H1 (cell line): Measurements from ENCODE around the gene EEF1AKMT1. TPM values are rescaled to one million over a fixed set of nuclear protein-coding genes. Genes with fewer than 3 reads are reported as not detected.

ENCODE experiments used
- CTCF ChIA-PET: fragments of 300-600 bp; sonication (Branson Sonifier 250); formaldehyde crosslinking; loops from one replicate; lab custom pipeline; 2021; ENCODE audit not compliant: partially characterized antibody; lab: Charles Lee
- POLR2A ChIA-PET: fragments of 300-600 bp; sonication (Branson Sonifier 250); formaldehyde crosslinking; loops from one replicate; lab custom pipeline; 2021; ENCODE audit warnings: inconsistent platforms; ENCODE audit not compliant: partially characterized antibody; lab: Charles Lee
- DNase-seq, 2 experiments: peaks; one replicate each; pipeline versions ENCODE4 v3.0.0 to v3.0.0-alpha.2; 2010 to 2022; ENCODE audit warnings: low spot score in 2 of 2, low read depth in 1 of 2, mixed read lengths in 1 of 2
- FAIRE-seq: peaks from 2 replicates; lab custom pipeline; 2011; peaks lifted over from hg19 to GRCh38; lab: Jason Lieb, UNC
- H2AFZ ChIP-seq: 2 replicates; pipeline ENCODE4 v1.8.1; 2012; ENCODE audit warnings: low read length, inconsistent platforms
- H2AK5ac ChIP-seq: 2 replicates; pipeline ENCODE4 v1.6.1; 2013; ENCODE audit warnings: low read depth, low read length
- H2BK120ac ChIP-seq: replicated peaks from 2 replicates; pipeline ENCODE3; 2013; ENCODE audit warnings: low read depth, low read length, inconsistent platforms
- H2BK12ac ChIP-seq: 2 replicates; pipeline ENCODE4 v1.6.1; 2013; ENCODE audit warnings: low read depth, low read length
- H2BK15ac ChIP-seq: 2 replicates; pipeline ENCODE4 v1.6.1; 2013; ENCODE audit warnings: low read length
- H2BK20ac ChIP-seq: 2 replicates; pipeline ENCODE4 v1.6.1; 2013; ENCODE audit warnings: low read length
- H2BK5ac ChIP-seq: 2 replicates; pipeline ENCODE4 v1.6.1; 2013; ENCODE audit warnings: low read depth, low read length
- H3K14ac ChIP-seq: 2 replicates; pipeline ENCODE4 v1.6.1; 2013; ENCODE audit warnings: inconsistent platforms; ENCODE audit not compliant: insufficient read length
- H3K18ac ChIP-seq: 2 replicates; pipeline ENCODE4 v1.6.1; 2013; ENCODE audit warnings: low read length; ENCODE audit errors: extremely low read depth
- H3K23ac ChIP-seq: 2 replicates; pipeline ENCODE4 v1.6.1; 2013; ENCODE audit warnings: inconsistent platforms; ENCODE audit not compliant: insufficient read length
- H3K23me2 ChIP-seq: 2 replicates; pipeline ENCODE4 v1.6.1; 2013; ENCODE audit warnings: low read depth, low read length
- H3K27ac ChIP-seq: 2 replicates; pipeline ENCODE4 v1.6.1; 2011; ENCODE audit warnings: low read depth, low read length, inconsistent platforms
- H3K27me3 ChIP-seq, 4 experiments: replicated peaks in 1 of 4; 1 replicate in 1 of 4; 2 replicates in 3 of 4; pipeline versions ENCODE4 v1.6.1 to v1.8.1; 2011 to 2013; ENCODE audit warnings: low read length in 3 of 4, mild to moderate bottlenecking in 3 of 4, inconsistent platforms in 2 of 4, mixed read lengths in 2 of 4, moderate library complexity in 1 of 4; ENCODE audit not compliant: control insufficient read depth in 3 of 4, insufficient read depth in 3 of 4; ENCODE audit errors: extremely low read depth in 1 of 4
- H3K36me3 ChIP-seq, 4 experiments: 2 replicates each; pipeline versions ENCODE4 v1.6.1 to v1.8.1; 2011 to 2013; ENCODE audit warnings: mild to moderate bottlenecking in 4 of 4, low read length in 3 of 4, moderate library complexity in 2 of 4, control low read depth in 1 of 4, inconsistent platforms in 1 of 4; ENCODE audit not compliant: insufficient read depth in 4 of 4, control insufficient read depth in 2 of 4
- H3K4ac ChIP-seq: replicated peaks from 2 replicates; pipeline ENCODE3; 2013; ENCODE audit warnings: low read length, low read depth, mixed read lengths, inconsistent platforms; ENCODE audit not compliant: insufficient read length
- H3K4me1 ChIP-seq, 4 experiments: replicated peaks in 1 of 4; 1 replicate in 1 of 4; 2 replicates in 3 of 4; pipeline versions ENCODE4 v1.6.1 to v1.8.1; 2011 to 2013; ENCODE audit warnings: low read length in 3 of 4, inconsistent platforms in 2 of 4, mixed read lengths in 1 of 4; ENCODE audit not compliant: insufficient read depth in 4 of 4, control insufficient read depth in 3 of 4
- H3K4me2 ChIP-seq, 2 experiments: 2 replicates each; pipeline versions ENCODE4 v1.6.1 to v1.8.1; 2011 to 2013; ENCODE audit warnings: low read depth in 2 of 2, low read length in 2 of 2, control low read depth in 1 of 2, inconsistent platforms in 1 of 2, mild to moderate bottlenecking in 1 of 2; ENCODE audit not compliant: insufficient read depth in 1 of 2
- H3K4me3 ChIP-seq, 4 experiments: fragments of 200-600, 300-600 bp in 1 of 4; sonication (generic), shearing (Covaris generic), sonication (Bioruptor Twin) in 1 of 4; 2 replicates each; pipeline versions ENCODE4 v1.5.1 to v1.8.1; 2011 to 2016; ENCODE audit warnings: low read length in 4 of 4, low read depth in 3 of 4, control low read depth in 2 of 4, inconsistent platforms in 2 of 4, mild to moderate bottlenecking in 2 of 4, mixed read lengths in 1 of 4, moderate library complexity in 1 of 4; ENCODE audit not compliant: insufficient read depth in 2 of 4; ENCODE audit errors: extremely low read depth in 1 of 4
- H3K56ac ChIP-seq: replicated peaks from 2 replicates; pipeline ENCODE3; 2013; ENCODE audit warnings: low read depth, mild to moderate bottlenecking, mixed read lengths, low read length, inconsistent platforms; ENCODE audit not compliant: insufficient read length
- H3K79me1 ChIP-seq: 2 replicates; pipeline ENCODE4 v1.6.1; 2013; ENCODE audit warnings: low read depth, low read length, control low read depth
- H3K79me2 ChIP-seq, 2 experiments: 2 replicates each; pipeline versions ENCODE4 v1.6.1 to v1.8.1; 2012 to 2013; ENCODE audit warnings: low read length in 2 of 2, mild to moderate bottlenecking in 2 of 2, inconsistent platforms in 1 of 2; ENCODE audit not compliant: insufficient read depth in 2 of 2, control insufficient read depth in 1 of 2
- H3K9ac ChIP-seq, 4 experiments: replicated peaks in 1 of 4; 1 replicate in 1 of 4; 2 replicates in 3 of 4; pipeline versions ENCODE4 v1.6.1 to v1.8.1; 2011 to 2013; ENCODE audit warnings: low read depth in 3 of 4, low read length in 3 of 4, control low read depth in 2 of 4, mild to moderate bottlenecking in 2 of 4, moderate library complexity in 2 of 4, inconsistent platforms in 1 of 4; ENCODE audit errors: extremely low read depth in 1 of 4
- H3K9me3 ChIP-seq, 2 experiments: 2 replicates each; pipeline versions ENCODE4 v1.6.1 to v1.8.1; 2012 to 2013; ENCODE audit warnings: mild to moderate bottlenecking in 2 of 2, moderate library complexity in 2 of 2, control low read depth in 1 of 2, inconsistent platforms in 1 of 2, low read depth in 1 of 2, low read length in 1 of 2, mixed read lengths in 1 of 2; ENCODE audit not compliant: insufficient read depth in 2 of 2
- H4K20me1 ChIP-seq, 2 experiments: replicated peaks in 1 of 2; 2 replicates each; pipeline versions ENCODE3 to v1.8.1; 2011 to 2013; ENCODE audit warnings: inconsistent platforms in 2 of 2, low read length in 2 of 2, mild to moderate bottlenecking in 1 of 2; ENCODE audit not compliant: insufficient read depth in 2 of 2, control insufficient read depth in 1 of 2
- H4K5ac ChIP-seq: 2 replicates; pipeline ENCODE4 v1.6.1; 2013; ENCODE audit warnings: low read length, low read depth, mixed read lengths, inconsistent platforms; ENCODE audit not compliant: insufficient read length
- H4K8ac ChIP-seq: 2 replicates; pipeline ENCODE4 v1.8.0; 2013; ENCODE audit warnings: mild to moderate bottlenecking, moderate library complexity, low read length, inconsistent platforms; ENCODE audit not compliant: insufficient read depth; ENCODE audit errors: extremely low read depth
- H4K91ac ChIP-seq: replicated peaks from 2 replicates; pipeline ENCODE3; 2013; ENCODE audit warnings: low read length, mixed read lengths, inconsistent platforms; ENCODE audit not compliant: insufficient read length
- ATF3 ChIP-seq: IDR thresholded peaks from 2 replicates; pipeline ENCODE4 v1.6.1; 2011; ENCODE audit warnings: low read depth, mild to moderate bottlenecking, low read length; ENCODE audit not compliant: insufficient read depth
- CHD1 ChIP-seq: IDR thresholded peaks from 2 replicates; pipeline ENCODE4 v1.6.1; 2012; ENCODE audit warnings: low read depth, low read length, improper control_type of control experiment
- CREB1 ChIP-seq: IDR thresholded peaks from 2 replicates; pipeline ENCODE4 v1.6.1; 2012; ENCODE audit warnings: inconsistent platforms
- EP300 ChIP-seq, 2 experiments: IDR thresholded peaks; 1 replicate in 1 of 2; 2 replicates in 1 of 2; pipeline ENCODE4 v1.6.1; 2011 to 2012; ENCODE audit warnings: low read depth in 2 of 2, low read length in 2 of 2, mild to moderate bottlenecking in 2 of 2, borderline replicate concordance in 1 of 2, inconsistent platforms in 1 of 2, moderate library complexity in 1 of 2
- MAX ChIP-seq: IDR thresholded peaks from 2 replicates; pipeline ENCODE4 v1.6.1; 2012; ENCODE audit warnings: inconsistent platforms
- POLR2A ChIP-seq, 2 experiments: IDR thresholded peaks; 1 replicate in 1 of 2; 2 replicates in 1 of 2; pipeline ENCODE4 v1.6.1; 2011; ENCODE audit warnings: low read depth in 2 of 2, low read length in 2 of 2, mild to moderate bottlenecking in 2 of 2; ENCODE audit errors: control extremely low read depth in 1 of 2
- RAD21 ChIP-seq, 2 experiments: IDR thresholded peaks in 1 of 2; conservative IDR thresholded peaks in 1 of 2; 2 replicates each; pipeline ENCODE4 v1.6.1; 2011; ENCODE audit warnings: low read depth in 2 of 2, low read length in 2 of 2, improper control_type of control experiment in 1 of 2, inconsistent platforms in 1 of 2, mild to moderate bottlenecking in 1 of 2, moderate library complexity in 1 of 2
- RBBP5 ChIP-seq: IDR thresholded peaks from 2 replicates; pipeline ENCODE4 v1.7.1; 2012; ENCODE audit warnings: low read depth, mild to moderate bottlenecking, inconsistent platforms, low read length, moderate library complexity, borderline replicate concordance
- RNF2 ChIP-seq: fragments of 200-900, 300-1000 bp; sonication (generic); IDR thresholded peaks from 2 replicates; pipeline ENCODE4 v1.7.1; 2016; ENCODE audit warnings: borderline replicate concordance, low read depth, mild to moderate bottlenecking, antibody characterized with exemption, low read length; ENCODE audit not compliant: poor library complexity, severe bottlenecking; ENCODE audit errors: missing control alignments
- SIRT6 ChIP-seq: IDR thresholded peaks from one replicate; pipeline ENCODE4 v1.7.1; 2012; ENCODE audit warnings: low read length, inconsistent platforms
- SP1 ChIP-seq: IDR thresholded peaks from 2 replicates; pipeline ENCODE4 v1.6.1; 2011; ENCODE audit warnings: low read depth, low read length
- WGBS, 2 experiments: shearing (Covaris generic) in 1 of 2; methylation state at CpG; one replicate each; pipeline versions ENCODE4 v1.1.6 to v1.1.7; 2013 to 2015; ENCODE audit warnings: low lambda C conversion rate in 2 of 2, mixed read lengths in 2 of 2, inconsistent platforms in 1 of 2, low coverage in 1 of 2, missing lambda C conversion rate in 1 of 2; ENCODE audit not compliant: insufficient replicate concordance in 2 of 2, insufficient coverage in 1 of 2, insufficient read length in 1 of 2; ENCODE audit errors: extremely low coverage in 1 of 2, missing lambda C conversion rate in 1 of 2; 5-methylcytosine and 5-hydroxymethylcytosine counted together
- polyA plus RNA-seq, 7 experiments: library from polyadenylated mRNA; depleted of rRNA in 3 of 7; stranded (reverse) in 5 of 7; unstranded in 2 of 7; fragments of >200 nt in 5 of 7; fragments of 200-250 nt in 2 of 7; gene quantifications; 1 replicate in 5 of 7; 2 replicates in 1 of 7; 4 replicates in 1 of 7; pipeline versions ENCODE4 v1.2.1 to v1.2.3, GENCODE V29; 2011 to 2013; ENCODE audit warnings: missing spikeins in 2 of 7, mixed read lengths in 2 of 7
- total RNA-seq: library from RNA; stranded (reverse); fragmentation: NEBNext Ultra II Directional; extraction: Animal tissue kit (Norgen Biotek cat#: 25700); gene quantifications from 2 replicates; pipeline ENCODE4 v1.2.1, GENCODE V29; 2021

EEF1AKMT1 gene
- total and polyA plus RNA-seq, 2 of the 8 experiments (the other 6 are each of a cell fraction or from before 2014, with no cell fraction given), result 3.1 to 4.1 TPM

- FAIRE-seq (no peak), DNase-seq (peak in 1 of 2 experiments; percentile 83)
- Histone ChIP-seq H2BK5ac (no peak overlapping the region), H3K79me1 (no peaks in the 10 kb centered on the region), H4K91ac (no peak overlapping the region), H2BK120ac (no peak overlapping the region), H3K4ac (no peak overlapping the region), H3K79me2 (no peaks in the 10 kb centered on the region), H4K8ac (peak overlapping the region; percentile 14; the same call in 1 of the 2 replicates), H4K5ac (no peak overlapping the region), H3K27ac (no peak overlapping the region), H2BK20ac (no peak overlapping the region), H3K36me3 (no peaks in the 10 kb centered on the region), H3K23me2 (peaks cover 9% of the 10 kb centered on the region), H4K20me1 (no peaks in the 10 kb centered on the region), H3K9me3 (no peaks in the 10 kb centered on the region), H2AFZ (no peak overlapping the region), H3K23ac (no peak overlapping the region), H3K4me1 (peaks cover 0 to 6% (median under 1%) of the 10 kb centered on the region in 4 experiments; a peak in 5 of 7 replicates), H3K14ac (no peak overlapping the region), H3K18ac (no peak overlapping the region), H3K27me3 (peaks cover 5 to 25% (median 20%) of the 10 kb centered on the region in 4 experiments), H2BK12ac (no peak overlapping the region), H3K4me2 (peak overlapping the region; percentile 60 to 65), H2AK5ac (no peak overlapping the region), H3K4me3 (peak overlapping the region; percentile 34 to 58 (median 48); a peak in 6 of 8 replicates), H2BK15ac (no peak overlapping the region), H3K56ac (no peak overlapping the region), H3K9ac (peak overlapping the region in 1 of 4 experiments; percentile 81; a peak in 2 of 7 replicates)
- 1% methylated on average over 25 of the region's 98 CpGs; no CpG with 5 or more reads in 1 of the 2 experiments for WGBS, 2 experiments
- CTCF ChIA-PET, result interaction anchor here (0.5 to 3.1 kb wide), 5 partner anchors 12 to 218 kb away, joined by 3 to 8 read pairs (median 3); no protein-coding TSS in a partner anchor
- POLR2A ChIA-PET, result no interaction called here
- no peak for TF ChIP-seq EP300 (IDR thresholded peaks at IDR 0.05; ENCODE audit: borderline replicate concordance in 1 of 2, low read depth in 2 of 2, low read length in 2 of 2)
- TF ChIP-seq ATF3, result no peak
- 0 out of 3 replicates have a peak, but pooled peaks of 1 of the 2 experiments have one; percentile 38 for TF ChIP-seq POLR2A (IDR thresholded peaks at IDR 0.05; ENCODE audit: control extremely low read depth in 1 of 2, low read depth in 2 of 2, low read length in 2 of 2)
- TF ChIP-seq CHD1, result no peak
- no peak for TF ChIP-seq SP1
- TF ChIP-seq RNF2, result no peak
- TF ChIP-seq CREB1, result no peak
- TF ChIP-seq SIRT6, result no peak
- peak in 1 of 2 experiments; percentile 20; a peak in 1 of 4 replicates for TF ChIP-seq RAD21 (IDR thresholded peaks at IDR 0.05 in 1 of 2, conservative IDR thresholded peaks at IDR 0.05 in 1 of 2; ENCODE audit: low read depth in 2 of 2, low read length in 2 of 2)
- TF ChIP-seq RBBP5, result no peak
- peak; percentile 68; the same call in 1 of the 2 replicates for TF ChIP-seq MAX
Observed at GRCh38 chr13:20703780-20704458, 69.8 kb downstream of the EEF1AKMT1 start.
